ENCODE results near the gene SYT6.

The SYT6 gene

DNA sequence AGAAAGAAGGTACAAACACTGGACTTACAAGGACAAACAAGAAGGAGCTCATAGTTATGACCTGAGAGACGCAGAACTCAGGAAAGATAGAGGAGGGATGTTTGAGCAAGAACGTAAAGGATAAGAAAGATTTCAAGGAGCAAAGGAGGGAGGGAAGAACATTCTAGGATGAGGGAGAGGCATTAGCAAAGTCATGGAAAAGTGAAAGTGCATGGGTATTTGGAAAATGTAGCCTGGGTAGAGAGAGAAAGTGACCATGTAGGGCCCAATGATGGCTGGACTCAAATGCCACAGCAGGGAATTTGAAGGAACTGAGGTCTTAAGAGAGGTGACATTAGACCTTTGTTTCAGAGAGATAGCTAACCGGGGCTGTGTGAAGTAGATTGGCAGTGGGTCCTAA is 76.5 kb downstream of the SYT6 start:
- H3K4me1 ChIP-seq (ENCODE audit: low read length), result peaks cover 13% of the 10 kb centered on the region; the same call in 1 of the 2 replicates
- DNase-seq, result no peak
- H3K79me2 ChIP-seq (ENCODE audit: low read length), result no peaks in the 10 kb centered on the region
- no peak overlapping the region for H2AFZ ChIP-seq (ENCODE audit: low read length)
- H3K36me3 ChIP-seq (replicated peaks; ENCODE audit: insufficient read depth, low read length), result no peaks in the 10 kb centered on the region
- H3F3A ChIP-seq (ENCODE audit: insufficient read depth, low read length), result 0 out of 2 replicates have a peak, but pooled peaks cover 5% of the 10 kb centered on the region
- H4K20me1 ChIP-seq (ENCODE audit: insufficient read depth, low read length), result no peaks in the 10 kb centered on the region
- H3K9me2 ChIP-seq (replicated peaks; ENCODE audit: insufficient read depth, low read length), result no peaks in the 10 kb centered on the region
- TF ChIP-seq, protein P1, sequence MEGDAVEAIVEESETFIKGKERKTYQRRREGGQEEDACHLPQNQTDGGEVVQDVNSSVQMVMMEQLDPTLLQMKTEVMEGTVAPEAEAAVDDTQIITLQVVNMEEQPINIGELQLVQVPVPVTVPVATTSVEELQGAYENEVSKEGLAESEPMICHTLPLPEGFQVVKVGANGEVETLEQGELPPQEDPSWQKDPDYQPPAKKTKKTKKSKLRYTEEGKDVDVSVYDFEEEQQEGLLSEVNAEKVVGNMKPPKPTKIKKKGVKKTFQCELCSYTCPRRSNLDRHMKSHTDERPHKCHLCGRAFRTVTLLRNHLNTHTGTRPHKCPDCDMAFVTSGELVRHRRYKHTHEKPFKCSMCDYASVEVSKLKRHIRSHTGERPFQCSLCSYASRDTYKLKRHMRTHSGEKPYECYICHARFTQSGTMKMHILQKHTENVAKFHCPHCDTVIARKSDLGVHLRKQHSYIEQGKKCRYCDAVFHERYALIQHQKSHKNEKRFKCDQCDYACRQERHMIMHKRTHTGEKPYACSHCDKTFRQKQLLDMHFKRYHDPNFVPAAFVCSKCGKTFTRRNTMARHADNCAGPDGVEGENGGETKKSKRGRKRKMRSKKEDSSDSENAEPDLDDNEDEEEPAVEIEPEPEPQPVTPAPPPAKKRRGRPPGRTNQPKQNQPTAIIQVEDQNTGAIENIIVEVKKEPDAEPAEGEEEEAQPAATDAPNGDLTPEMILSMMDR (IDR thresholded peaks at IDR 0.05; ENCODE audit: low read length), result no peak
- no peak for TF ChIP-seq EZH2 (optimal IDR thresholded peaks at IDR 0.05; ENCODE audit: low read depth, low read length)
- no peak for TF ChIP-seq EZH2phosphoT487 (IDR thresholded peaks at IDR 0.05; ENCODE audit: low read length)
- H3K4me2 ChIP-seq (ENCODE audit: low read depth, low read length), result no peak overlapping the region
- H3K4me3 ChIP-seq (ENCODE audit: low read length), result no peak overlapping the region
- no peaks in the 10 kb centered on the region for H3K9me3 ChIP-seq (replicated peaks; ENCODE audit: insufficient read depth, low read length)
- no peak overlapping the region for H3K9ac ChIP-seq (ENCODE audit: low read length)
- H3K27me3 ChIP-seq (replicated peaks; ENCODE audit: insufficient read depth, low read length), result no peaks in the 10 kb centered on the region
- H3K27ac ChIP-seq (ENCODE audit: low read length), result no peak overlapping the region

- peak; percentile 35 for DNase-seq
- Histone ChIP-seq H3K9me3 (replicated peaks; ENCODE audit: insufficient read depth, low read length) (no peaks in the 10 kb centered on the region), H3K36me3 (replicated peaks; ENCODE audit: insufficient read depth, low read length) (no peaks in the 10 kb centered on the region), H3K4me2 (ENCODE audit: low read depth, low read length) (peak overlapping the region; percentile 63), H3K27me3 (replicated peaks; ENCODE audit: insufficient read depth, low read length) (no peaks in the 10 kb centered on the region), H4K20me1 (ENCODE audit: insufficient read depth, low read length) (no peaks in the 10 kb centered on the region), H3K9me2 (replicated peaks; ENCODE audit: insufficient read depth, low read length) (no peaks in the 10 kb centered on the region), H3K79me2 (ENCODE audit: low read length) (no peaks in the 10 kb centered on the region), H2AFZ (ENCODE audit: low read length) (peak overlapping the region; percentile 53; the same call in 1 of the 2 replicates), H3F3A (ENCODE audit: insufficient read depth, low read length) (0 out of 2 replicates have a peak, but pooled peaks cover 5% of the 10 kb centered on the region), H3K4me3 (ENCODE audit: low read length) (peak overlapping the region; percentile 43), H3K4me1 (ENCODE audit: low read length) (peaks cover 13% of the 10 kb centered on the region; the same call in 1 of the 2 replicates), H3K27ac (ENCODE audit: low read length) (peak overlapping the region; percentile 67), H3K9ac (ENCODE audit: low read length) (no peak overlapping the region)
- TF ChIP-seq EZH2phosphoT487 (IDR thresholded peaks at IDR 0.05; ENCODE audit: low read length) (no peak), EZH2 (optimal IDR thresholded peaks at IDR 0.05; ENCODE audit: low read depth, low read length) (no peak)
Measured at GRCh38 chr1:114076308-114076707, 77.4 kb downstream of the SYT6 start.

DNA sequence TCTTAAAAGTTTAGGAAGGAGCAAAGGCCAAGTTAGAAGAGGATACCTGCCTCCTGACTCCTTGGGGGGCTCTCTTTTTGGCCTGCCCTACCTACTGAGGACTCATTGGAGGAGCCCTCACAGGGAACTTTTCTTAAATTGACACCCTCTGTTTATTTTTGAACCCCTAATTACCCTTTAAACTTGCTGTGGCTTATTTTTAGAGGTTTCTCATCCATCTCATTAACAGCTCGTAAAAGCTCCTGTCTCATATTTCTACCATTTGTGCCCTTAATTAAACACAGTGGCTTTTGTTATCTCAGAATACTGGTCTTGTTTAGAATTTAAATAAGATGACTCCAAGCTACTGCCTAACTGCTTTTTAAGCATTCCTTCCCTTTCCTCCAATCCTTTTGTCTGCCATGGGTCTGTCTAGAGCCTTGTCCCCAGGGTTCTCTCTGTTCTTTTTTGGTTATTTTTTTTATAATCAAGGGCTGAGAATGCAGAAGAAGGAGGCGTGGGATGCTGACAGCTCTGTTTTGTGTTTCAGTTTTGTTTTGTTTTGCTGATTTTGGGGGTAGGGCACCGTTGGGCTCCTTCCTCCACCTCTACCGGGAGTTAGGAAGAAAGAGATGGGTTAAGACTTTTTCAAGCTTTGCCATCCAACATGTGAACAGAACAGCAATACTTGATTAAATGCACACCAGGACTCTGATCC is 78.0 kb downstream of the SYT6 start:
- Histone ChIP-seq H3K36me3 (replicated peaks; ENCODE audit: insufficient read depth, low read length) (no peaks in the 10 kb centered on the region), H3K79me2 (ENCODE audit: low read length) (no peaks in the 10 kb centered on the region), H3K27me3 (replicated peaks; ENCODE audit: insufficient read depth, low read length) (no peaks in the 10 kb centered on the region), H3K9me3 (replicated peaks; ENCODE audit: insufficient read depth, low read length) (no peaks in the 10 kb centered on the region), H3K4me3 (ENCODE audit: low read length) (peak overlapping the region; percentile 43), H3K9me2 (replicated peaks; ENCODE audit: insufficient read depth, low read length) (no peaks in the 10 kb centered on the region), H4K20me1 (ENCODE audit: insufficient read depth, low read length) (no peaks in the 10 kb centered on the region), H3K9ac (ENCODE audit: low read length) (no peak overlapping the region), H3F3A (ENCODE audit: insufficient read depth, low read length) (0 out of 2 replicates have a peak, but pooled peaks cover 5% of the 10 kb centered on the region), H3K4me2 (ENCODE audit: low read depth, low read length) (peak overlapping the region; percentile 63), H2AFZ (ENCODE audit: low read length) (peak overlapping the region; percentile 53), H3K4me1 (ENCODE audit: low read length) (peaks cover 13% of the 10 kb centered on the region; the same call in 1 of the 2 replicates), H3K27ac (ENCODE audit: low read length) (peak overlapping the region; percentile 67)
- peak; percentile 21 for DNase-seq
- TF ChIP-seq, protein P1 (IDR thresholded peaks at IDR 0.05; ENCODE audit: low read length), result no peak

- no peak for TF ChIP-seq EZH2 (optimal IDR thresholded peaks at IDR 0.05; ENCODE audit: low read depth, low read length)
- TF ChIP-seq, protein P1 (IDR thresholded peaks at IDR 0.05; ENCODE audit: low read length), result no peak
- TF ChIP-seq EZH2phosphoT487 (IDR thresholded peaks at IDR 0.05; ENCODE audit: low read length), result no peak
- H3F3A ChIP-seq (ENCODE audit: insufficient read depth, low read length), result 0 out of 2 replicates have a peak, but pooled peaks cover 5% of the 10 kb centered on the region
- H3K27ac ChIP-seq (ENCODE audit: low read length), result peak overlapping the region; percentile 67; the same call in 1 of the 2 replicates
- H2AFZ ChIP-seq (ENCODE audit: low read length), result peak overlapping the region; percentile 53; the same call in 1 of the 2 replicates
- no peaks in the 10 kb centered on the region for H3K36me3 ChIP-seq (replicated peaks; ENCODE audit: insufficient read depth, low read length)
- no peaks in the 10 kb centered on the region for H3K27me3 ChIP-seq (replicated peaks; ENCODE audit: insufficient read depth, low read length)
- peak overlapping the region; percentile 63; the same call in 1 of the 2 replicates for H3K4me2 ChIP-seq (ENCODE audit: low read depth, low read length)
- H4K20me1 ChIP-seq (ENCODE audit: insufficient read depth, low read length), result no peaks in the 10 kb centered on the region
- H3K4me1 ChIP-seq (ENCODE audit: low read length), result peaks cover 13% of the 10 kb centered on the region; the same call in 1 of the 2 replicates
- no peak for DNase-seq
- H3K79me2 ChIP-seq (ENCODE audit: low read length), result no peaks in the 10 kb centered on the region
- H3K9me3 ChIP-seq (replicated peaks; ENCODE audit: insufficient read depth, low read length), result no peaks in the 10 kb centered on the region
- H3K9me2 ChIP-seq (replicated peaks; ENCODE audit: insufficient read depth, low read length), result no peaks in the 10 kb centered on the region
- no peak overlapping the region for H3K9ac ChIP-seq (ENCODE audit: low read length)
- H3K4me3 ChIP-seq (ENCODE audit: low read length), result no peak overlapping the region
Measured at GRCh38 chr1:114075105-114075504, 78.6 kb downstream of the SYT6 start.

Measured in MM.1S (cell line).